Right lung (tissue), 10 donors: Measurements from ENCODE around the gene TMEM87B. TPM values are rescaled to one million over a fixed set of nuclear protein-coding genes. Genes with fewer than 3 reads are reported as not detected.

Source experiments
- DNase-seq, 2 donors: peaks; one replicate each; pipeline ENCODE4 v3.0.0-alpha.2; 2013
- long read RNA-seq, 8 donors: transcript quantifications; one replicate each; lab custom pipeline, GENCODE V29; 2026
- polyA plus RNA-seq, 5 donors: library from polyadenylated mRNA; unstranded; fragments of 120-200 nt; gene quantifications; one replicate each; pipeline versions ENCODE4 v1.2.1 to v1.2.3, GENCODE V29; 2013; ENCODE audit warnings: inconsistent platforms in 1 of 5, low replicate concordance in 1 of 5; ENCODE audit not compliant: insufficient read length in 5 of 5, insufficient read depth in 1 of 5

TMEM87B gene
- polyA plus RNA-seq: 10 to 100 TPM; 16.7 to 29.6 (median 25.8) TPM
- long read RNA-seq, donor 1, full-length matches to known transcripts: 1 of 1 reads
- long read RNA-seq, donor 1, partial matches to known transcripts: 0 of 1 reads
- long read RNA-seq, donor 1, other reads (novel, unspliced or antisense): 0 of 1 reads
- long read RNA-seq, donor 2: 0 reads
- long read RNA-seq, donor 3, full-length matches to known transcripts: 1 of 1 reads
- long read RNA-seq, donor 3, partial matches to known transcripts: 0 of 1 reads
- long read RNA-seq, donor 3, other reads (novel, unspliced or antisense): 0 of 1 reads
- long read RNA-seq, donor 4: 0 reads
- long read RNA-seq, donor 5, full-length matches to known transcripts: 2 of 2 reads
- long read RNA-seq, donor 5, partial matches to known transcripts: 0 of 2 reads
- long read RNA-seq, donor 5, other reads (novel, unspliced or antisense): 0 of 2 reads
- long read RNA-seq, donor 6, full-length matches to known transcripts: 2 of 2 reads
- long read RNA-seq, donor 6, partial matches to known transcripts: 0 of 2 reads
- long read RNA-seq, donor 6, other reads (novel, unspliced or antisense): 0 of 2 reads
- long read RNA-seq, donor 7, full-length matches to known transcripts: 3 of 3 reads
- long read RNA-seq, donor 7, partial matches to known transcripts: 0 of 3 reads
- long read RNA-seq, donor 7, other reads (novel, unspliced or antisense): 0 of 3 reads
- long read RNA-seq, donor 8: 0 reads

- DNase-seq: peak; percentile 98
These were observed at the start of gene TMEM87B for GRCh38 chr2:112054847-112055729. TMEM87B (plus strand) TSS chr2:112055269; CDS start chr2:112055592, 323 bp downstream.

GRCh38 chr2:112005406-112006075 lies 49.5 kb upstream of the TMEM87B start:
- DNase-seq: no peak

- DNase-seq: no peak
These were observed 49.0 kb upstream of the TMEM87B start for GRCh38 chr2:112006076-112006410.

GRCh38 chr2:112007493-112007892 lies 47.6 kb upstream of the TMEM87B start:
- DNase-seq: no peak

- no peak for DNase-seq
These were observed 46.1 kb upstream of the TMEM87B start for GRCh38 chr2:112008910-112009485.

- DNase-seq: no peak
These were observed 44.3 kb upstream of the TMEM87B start for GRCh38 chr2:112010751-112011150.

GRCh38 chr2:112012556-112012955 lies 42.5 kb upstream of the TMEM87B start:
- no peak for DNase-seq

- no peak for DNase-seq
These were observed 36.2 kb upstream of the TMEM87B start for GRCh38 chr2:112018846-112019245.

GRCh38 chr2:112019569-112019982 lies 35.5 kb upstream of the TMEM87B start:
- no peak for DNase-seq

- no peak for DNase-seq
These were observed 34.5 kb upstream of the TMEM87B start for GRCh38 chr2:112020561-112020960.

GRCh38 chr2:112021290-112021689 lies 33.8 kb upstream of the TMEM87B start:
- DNase-seq: no peak

- DNase-seq: no peak
These were observed 33.3 kb upstream of the TMEM87B start for GRCh38 chr2:112021781-112022231.

- no peak for DNase-seq
These were observed 31.4 kb upstream of the TMEM87B start for GRCh38 chr2:112023707-112024106.

GRCh38 chr2:112024231-112024630 lies 30.8 kb upstream of the TMEM87B start:
- no peak for DNase-seq

- DNase-seq: no peak
These were observed 30.1 kb upstream of the TMEM87B start for GRCh38 chr2:112024896-112025491.

GRCh38 chr2:112026509-112026908 lies 28.6 kb upstream of the TMEM87B start:
- DNase-seq: no peak

GRCh38 chr2:112027767-112028166 lies 27.3 kb upstream of the TMEM87B start:
- DNase-seq: no peak

- DNase-seq: no peak
These were observed 25.9 kb upstream of the TMEM87B start for GRCh38 chr2:112029164-112029563.

GRCh38 chr2:112031473-112032223 lies 23.4 kb upstream of the TMEM87B start:
- peak in 1 of 2 donors; percentile 46 for DNase-seq

GRCh38 chr2:112032224-112032586 lies 22.9 kb upstream of the TMEM87B start:
- no peak for DNase-seq
